ENCODE results near the gene HARS2. TPM values are rescaled to one million over a fixed set of nuclear protein-coding genes. Genes with fewer than 3 reads are reported as not detected.

Gene HARS2
- total RNA-seq, 6 donors from 2014 or later, result 19.7 to 136 (median 24.2) TPM

DNA sequence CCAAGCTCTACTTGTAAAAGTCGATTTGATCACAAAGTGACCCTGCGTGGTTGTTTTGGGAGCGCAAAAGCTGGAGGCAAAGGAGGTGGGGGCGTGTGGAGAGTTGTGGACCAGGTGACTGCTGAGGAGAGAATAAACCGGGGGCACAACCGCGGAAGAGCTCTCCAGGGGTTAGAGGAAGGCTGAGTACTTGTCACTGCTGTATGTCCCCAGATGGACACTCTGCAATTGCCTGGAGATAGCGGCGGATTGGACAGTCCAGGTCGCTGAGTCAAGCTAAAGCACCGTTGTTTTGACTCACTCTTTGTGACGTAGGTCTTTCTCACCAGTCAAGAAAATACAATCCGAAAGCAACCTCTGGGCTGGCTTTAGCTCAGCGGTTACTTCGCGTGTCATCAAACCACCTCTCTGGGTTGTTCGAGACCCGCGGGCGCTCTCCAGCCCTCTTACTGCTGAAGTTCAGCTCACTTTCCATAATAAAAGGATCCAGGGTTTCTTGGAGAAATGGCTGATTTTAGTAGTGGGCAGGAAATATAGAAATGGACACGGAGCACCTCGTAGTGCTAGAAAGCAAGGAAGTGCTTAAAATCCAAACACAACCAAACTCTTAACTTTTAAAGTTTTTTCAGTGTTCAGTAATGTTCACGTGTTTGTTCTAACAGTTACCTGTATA, 34.7 kb downstream of the HARS2 start:
- peak overlapping the region in 1 of 4 donors; percentile 11 for H3K4me3 ChIP-seq
- peak in 1 of 2 donors; percentile 34 for DNase-seq
- WGBS, 2 donors, result 10 to 16% methylated on average over 21 to 23 of the region's 23 CpGs

GRCh38 chr5:140733098-140733497, 41.8 kb downstream of the HARS2 start:
- 55 to 63% methylated on average over 4 of the region's 4 CpGs for WGBS, 2 donors
- DNase-seq, result no peak

More for the DNA sequence above, 34.7 kb downstream of the HARS2 start:
- Histone ChIP-seq H3K9me3 (no peaks in the 10 kb centered on the region), H3K36me3 (no peaks in the 10 kb centered on the region), H3K27ac (no peak overlapping the region), H3K27me3 (no peaks in the 10 kb centered on the region), H3K4me1 (peaks cover 0 to 8% (median 0%) of the 10 kb centered on the region in 4 donors)
- ATAC-seq (ENCODE audit: low FRiP score in 2 of 2), result peak; percentile 74 to 79
- TF ChIP-seq, protein P1, sequence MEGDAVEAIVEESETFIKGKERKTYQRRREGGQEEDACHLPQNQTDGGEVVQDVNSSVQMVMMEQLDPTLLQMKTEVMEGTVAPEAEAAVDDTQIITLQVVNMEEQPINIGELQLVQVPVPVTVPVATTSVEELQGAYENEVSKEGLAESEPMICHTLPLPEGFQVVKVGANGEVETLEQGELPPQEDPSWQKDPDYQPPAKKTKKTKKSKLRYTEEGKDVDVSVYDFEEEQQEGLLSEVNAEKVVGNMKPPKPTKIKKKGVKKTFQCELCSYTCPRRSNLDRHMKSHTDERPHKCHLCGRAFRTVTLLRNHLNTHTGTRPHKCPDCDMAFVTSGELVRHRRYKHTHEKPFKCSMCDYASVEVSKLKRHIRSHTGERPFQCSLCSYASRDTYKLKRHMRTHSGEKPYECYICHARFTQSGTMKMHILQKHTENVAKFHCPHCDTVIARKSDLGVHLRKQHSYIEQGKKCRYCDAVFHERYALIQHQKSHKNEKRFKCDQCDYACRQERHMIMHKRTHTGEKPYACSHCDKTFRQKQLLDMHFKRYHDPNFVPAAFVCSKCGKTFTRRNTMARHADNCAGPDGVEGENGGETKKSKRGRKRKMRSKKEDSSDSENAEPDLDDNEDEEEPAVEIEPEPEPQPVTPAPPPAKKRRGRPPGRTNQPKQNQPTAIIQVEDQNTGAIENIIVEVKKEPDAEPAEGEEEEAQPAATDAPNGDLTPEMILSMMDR (IDR thresholded peaks at IDR 0.05), result no peak
- no peak for TF ChIP-seq POLR2AphosphoS5 (IDR thresholded peaks at IDR 0.05)
- no peak for TF ChIP-seq POLR2A (IDR thresholded peaks at IDR 0.05)
- no peak for TF ChIP-seq EP300 (IDR thresholded peaks at IDR 0.05)

DNA sequence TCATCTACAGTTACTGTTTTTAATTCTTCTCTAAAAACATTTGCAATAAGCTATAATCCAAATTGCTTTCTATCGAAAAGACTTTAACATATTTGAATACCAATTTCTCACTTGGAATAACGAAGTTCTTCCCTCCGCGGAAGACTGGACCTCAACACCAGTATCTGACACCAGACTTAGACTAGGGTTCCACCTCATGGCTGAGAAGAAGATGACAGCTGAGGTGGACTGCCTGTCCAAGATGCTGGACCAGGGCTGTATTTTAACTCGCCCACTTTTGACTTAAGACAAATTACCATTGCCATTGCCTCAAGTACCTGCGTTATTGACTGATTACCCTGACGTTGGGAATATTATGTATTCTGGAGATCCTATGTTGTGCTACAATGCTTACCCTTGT, 43.1 kb downstream of the HARS2 start:
- H3K4me1 ChIP-seq, result no peaks in the 10 kb centered on the region
- peak in 1 of 2 donors; percentile 73 for ATAC-seq (ENCODE audit: low FRiP score in 2 of 2)
- no peak overlapping the region for H3K27ac ChIP-seq
- no peak for TF ChIP-seq POLR2A (IDR thresholded peaks at IDR 0.05)
- TF ChIP-seq, protein P1 (IDR thresholded peaks at IDR 0.05), result peak in 5 of 6 experiments; percentile 12 to 47 (median 29)
- H3K4me3 ChIP-seq, result no peak overlapping the region
- H3K27me3 ChIP-seq, result no peaks in the 10 kb centered on the region
- no peak for DNase-seq
- 59 to 67% methylated on average over 7 of the region's 7 CpGs for WGBS, 2 donors
- no peaks in the 10 kb centered on the region for H3K36me3 ChIP-seq
- no peaks in the 10 kb centered on the region for H3K9me3 ChIP-seq

More at GRCh38 chr5:140733098-140733497, 41.8 kb downstream of the HARS2 start:
- no peak overlapping the region for H3K27ac ChIP-seq
- H3K4me1 ChIP-seq, result no peaks in the 10 kb centered on the region
- no peaks in the 10 kb centered on the region for H3K36me3 ChIP-seq
- no peaks in the 10 kb centered on the region for H3K27me3 ChIP-seq
- H3K4me3 ChIP-seq, result no peak overlapping the region
- no peaks in the 10 kb centered on the region for H3K9me3 ChIP-seq
- TF ChIP-seq EP300 (IDR thresholded peaks at IDR 0.05) (no peak), POLR2A (IDR thresholded peaks at IDR 0.05) (no peak)
- ATAC-seq (ENCODE audit: low FRiP score in 2 of 2), result no peak

- Histone ChIP-seq H3K27me3 (no peaks in the 10 kb centered on the region), H3K27ac (no peak overlapping the region), H3K9me3 (peaks cover 0 to 9% (median 0%) of the 10 kb centered on the region in 4 donors), H3K36me3 (no peaks in the 10 kb centered on the region), H3K4me1 (no peaks in the 10 kb centered on the region), H3K4me3 (no peak overlapping the region)
- ATAC-seq (ENCODE audit: low FRiP score in 2 of 2) (no peak), DNase-seq (no peak)
- no peak for TF ChIP-seq POLR2A (IDR thresholded peaks at IDR 0.05)
- TF ChIP-seq EP300 (IDR thresholded peaks at IDR 0.05), result no peak
- no peak for TF ChIP-seq POLR2AphosphoS5 (IDR thresholded peaks at IDR 0.05)
- 67 to 92% methylated on average over 1 of the region's 1 CpG for WGBS, 2 donors
Measured at GRCh38 chr5:140737486-140737885, 46.2 kb downstream of the HARS2 start.

DNA sequence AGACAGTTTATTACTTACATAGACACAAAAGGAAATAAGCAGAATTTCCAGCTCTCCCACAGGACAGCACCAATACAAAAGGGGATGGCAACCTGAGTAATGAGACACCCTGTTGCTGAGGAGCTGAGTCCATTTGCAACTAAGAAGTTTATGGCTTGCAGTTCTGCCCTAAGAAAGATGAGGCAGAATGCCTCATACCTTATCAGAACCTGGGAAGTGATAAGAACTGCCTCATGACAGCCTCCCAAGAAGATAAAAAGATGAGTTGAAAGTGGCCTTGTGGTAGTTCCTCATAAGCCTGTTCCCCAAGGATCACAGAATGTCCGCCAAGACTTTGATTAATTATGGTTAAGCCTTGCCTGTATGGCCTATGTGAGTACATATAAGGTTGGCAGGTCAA, 50.7 kb downstream of the HARS2 start:
- H3K9me3 ChIP-seq, result peaks cover 0 to 21% (median 4%) of the 10 kb centered on the region in 4 donors
- no peaks in the 10 kb centered on the region for H3K27me3 ChIP-seq
- TF ChIP-seq, protein P1 (IDR thresholded peaks at IDR 0.05), result no peak
- TF ChIP-seq EP300 (IDR thresholded peaks at IDR 0.05) (no peak), POLR2AphosphoS5 (IDR thresholded peaks at IDR 0.05) (no peak), POLR2A (IDR thresholded peaks at IDR 0.05) (no peak)
- ATAC-seq (ENCODE audit: low FRiP score in 2 of 2) (no peak), DNase-seq (no peak)
- no peaks in the 10 kb centered on the region for H3K4me1 ChIP-seq
- WGBS, 2 donors, result 60 to 95% methylated on average over 1 of the region's 1 CpG
- H3K27ac ChIP-seq, result no peak overlapping the region
- no peaks in the 10 kb centered on the region for H3K36me3 ChIP-seq
- no peak overlapping the region for H3K4me3 ChIP-seq

Small RNA genes lying within 50 kb of the gene (small RNA-seq; reads per million reads assigned to genes)
- 69.0 to 164 (median 88.7) reads per million in 4 donors for gene VTRNA1-1
- gene VTRNA1-2, result 0.72 to 2.6 (median 1.8) reads per million in 4 donors
- gene VTRNA1-3, result 0.20 to 1.0 (median 0.23) reads per million in 4 donors

Other genes with a start within 250 kb of the HARS2 start
- 10 to 100 TPM; 12.1 to 32.5 (median 21.0) TPM for gene EIF4EBP3, start 143.8 kb upstream of the HARS2 start, total RNA-seq
- gene SRA1, start 134.0 kb upstream of the HARS2 start, total RNA-seq, result 10 to 100 TPM; 23.1 to 31.6 (median 29.6) TPM
- gene APBB3, start 126.9 kb upstream of the HARS2 start, total RNA-seq, result 100 to 1,000 TPM in 1 of 6 donors, 10 to 100 TPM in 5; 14.1 to 127 (median 28.4) TPM
- 10 to 100 TPM; 30.4 to 92.3 (median 56.7) TPM for gene SLC35A4, start 126.6 kb upstream of the HARS2 start, total RNA-seq
- gene CD14, start 58.3 kb upstream of the HARS2 start, total RNA-seq, result 100 to 1,000 TPM in 4 of 6 donors, 10 to 100 TPM in 2; 27.3 to 195 (median 102) TPM
- 10 to 100 TPM; 11.8 to 99.7 (median 31.3) TPM for gene TMCO6, start 52.0 kb upstream of the HARS2 start, total RNA-seq
- gene NDUFA2, start 43.8 kb upstream of the HARS2 start, total RNA-seq, result 10 to 100 TPM; 26.2 to 59.6 (median 51.8) TPM
- 100 to 1,000 TPM in 2 of 6 donors, 10 to 100 TPM in 4; 72.2 to 153 (median 83.5) TPM for gene IK, start 43.6 kb upstream of the HARS2 start, total RNA-seq
- gene WDR55, start 26.6 kb upstream of the HARS2 start, total RNA-seq, result 10 to 100 TPM; 23.2 to 44.0 (median 24.5) TPM
- 1 to 10 TPM in 5 of 6 donors, under 1 TPM in 1; 0.92 to 3.6 (median 1.6) TPM for gene DND1, start 17.9 kb upstream of the HARS2 start, total RNA-seq
- gene HARS1, start 85 bp upstream of the HARS2 start, total RNA-seq, result 10 to 100 TPM; 40.7 to 57.6 (median 44.6) TPM
- 10 to 100 TPM; 18.5 to 49.9 (median 35.0) TPM for gene ZMAT2, start 9.0 kb downstream of the HARS2 start, total RNA-seq
- under 1 TPM in 1 of 6 donors, not detected in 5; 0.13 TPM for gene PCDHA1, start 94.7 kb downstream of the HARS2 start, total RNA-seq
- under 1 TPM in 3 of 6 donors, not detected in 3; 0.13 to 0.78 (median 0.30) TPM for gene PCDHA2, start 103.4 kb downstream of the HARS2 start, total RNA-seq
- gene PCDHA3, start 109.6 kb downstream of the HARS2 start, total RNA-seq, result 1 to 10 TPM in 4 of 6 donors, under 1 TPM in 2; 0.61 to 1.6 (median 1.0) TPM
- gene PCDHA4, start 115.6 kb downstream of the HARS2 start, total RNA-seq, result 1 to 10 TPM; 1.4 to 4.2 (median 2.0) TPM
- 1 to 10 TPM in 3 of 6 donors, under 1 TPM in 3; 0.15 to 1.4 (median 0.72) TPM for gene PCDHA5, start 130.2 kb downstream of the HARS2 start, total RNA-seq
- 1 to 10 TPM in 2 of 6 donors, under 1 TPM in 4; 0.44 to 2.1 (median 0.63) TPM for gene PCDHA6, start 136.5 kb downstream of the HARS2 start, total RNA-seq
- gene PCDHA7, start 142.8 kb downstream of the HARS2 start, total RNA-seq, result 1 to 10 TPM in 1 of 6 donors, under 1 TPM in 5; 0.46 to 3.1 (median 0.57) TPM
- gene PCDHA8, start 149.7 kb downstream of the HARS2 start, total RNA-seq, result 1 to 10 TPM in 2 of 6 donors, under 1 TPM in 4; 0.23 to 2.1 (median 0.55) TPM
- gene PCDHA9, start 156.9 kb downstream of the HARS2 start, total RNA-seq, result 1 to 10 TPM in 2 of 6 donors, under 1 TPM in 4; 0.11 to 1.2 (median 0.28) TPM
- 1 to 10 TPM in 5 of 6 donors, under 1 TPM in 1; 0.30 to 7.6 (median 2.2) TPM for gene PCDHA10, start 164.4 kb downstream of the HARS2 start, total RNA-seq
- 1 to 10 TPM in 4 of 6 donors, under 1 TPM in 2; 0.61 to 5.2 (median 1.9) TPM for gene PCDHA11, start 177.5 kb downstream of the HARS2 start, total RNA-seq
- gene PCDHA12, start 183.9 kb downstream of the HARS2 start, total RNA-seq, result 10 to 100 TPM in 2 of 6 donors, 1 to 10 TPM in 4; 3.3 to 12.1 (median 7.3) TPM
- 1 to 10 TPM in 4 of 6 donors, under 1 TPM in 2; 0.44 to 5.2 (median 1.2) TPM for gene PCDHA13, start 190.7 kb downstream of the HARS2 start, total RNA-seq
- 1 to 10 TPM; 3.9 to 7.6 (median 5.9) TPM for gene PCDHAC1, start 234.8 kb downstream of the HARS2 start, total RNA-seq

Measured in upper lobe of left lung (tissue), 6 donors.